ENCODE data around the gene C11orf21. TPM values are rescaled to one million over a fixed set of nuclear protein-coding genes. Genes with fewer than 3 reads are reported as not detected.

C11orf21 gene
- total and polyA plus RNA-seq, 9 of the 15 experiments (the other 6 are each of a cell fraction or from before 2014, with no cell fraction given): 0.10 to 2.6 (median 2.0) TPM

GRCh38 chr11:2262301-2263070 is 39.2 kb downstream of the C11orf21 start:
- H3K27me3 ChIP-seq (ENCODE audit: control insufficient read depth in 2 of 2, insufficient read depth in 2 of 2, low read length in 2 of 2): peaks cover 24 to 90% of the 10 kb centered on the region in 2 experiments; a peak in 4 of 5 replicates
- intact Hi-C loops (cut with micrococcal nuclease): no loop called here

More at GRCh38 chr11:2262301-2263070, 39.2 kb downstream of the C11orf21 start:
- Histone ChIP-seq H2AFZ (ENCODE audit: low read depth, low read length) (no peak overlapping the region), H3K9me3 (replicated peaks; ENCODE audit: control insufficient read depth, insufficient read depth, low read depth, low read length) (no peaks in the 10 kb centered on the region), H3K9me1 (ENCODE audit: control insufficient read depth, insufficient read depth, low read length) (no peaks in the 10 kb centered on the region), H3K4me3 (no peak overlapping the region), H3K4me2 (ENCODE audit: insufficient read depth, low read length) (no peak overlapping the region), H3K4me1 (replicated peaks in 1 of 2; ENCODE audit: control insufficient read depth in 2 of 2, insufficient read depth in 2 of 2, low read length in 2 of 2) (peaks cover 3 to 36% of the 10 kb centered on the region in 2 experiments; a peak in 4 of 5 replicates), H3K27ac (ENCODE audit: extremely low read depth, low read depth, low read length) (no peak overlapping the region), H3K9ac (ENCODE audit: insufficient read depth in 1 of 2, low read depth in 2 of 2, low read length in 2 of 2) (no peak overlapping the region), H4K20me1 (replicated peaks; ENCODE audit: control insufficient read depth, insufficient read depth, low read length) (peaks cover 17% of the 10 kb centered on the region; the same call in 1 of the 2 replicates), H3K36me3 (ENCODE audit: control insufficient read depth, insufficient read depth, low read length) (no peaks in the 10 kb centered on the region), H3K79me2 (ENCODE audit: control insufficient read depth, insufficient read depth, low read length) (no peaks in the 10 kb centered on the region)
- POLR2A ChIA-PET: no interaction called here
- no peak for ATAC-seq
- no peak for DNase-seq (ENCODE audit: extremely low read depth in 1 of 4, low spot score in 3 of 4)
- no peak for FAIRE-seq
- in situ Hi-C loops (cut with MboI): no loop called here
- BruUV-seq (replicated peaks): no TSS peak
- WGBS (ENCODE audit: insufficient coverage, low coverage, missing lambda C conversion rate): 24% methylated on average over 15 of the region's 18 CpGs
- CTCF ChIA-PET (ENCODE audit: low intra/inter-chr PET ratio): no interaction called here
- TF ChIP-seq ILK (tag; IDR thresholded peaks at IDR 0.05; ENCODE audit: borderline replicate concordance, low read depth) (no peak), RBM25 (IDR thresholded peaks at IDR 0.05; ENCODE audit: low read depth, low read length, severe bottlenecking) (no peak), ZNF668 (CRISPR knock-in tag; IDR thresholded peaks at IDR 0.05) (no peak), ATF3 (IDR thresholded peaks at IDR 0.05) (no peak), ATF3 (CRISPR knock-in tag; conservative IDR thresholded peaks at IDR 0.05) (no peak), E2F4 (CRISPR knock-in tag; IDR thresholded peaks at IDR 0.05; ENCODE audit: low read depth) (no peak), TSC22D4 (tag; IDR thresholded peaks at IDR 0.05) (no peak), LARP7 (IDR thresholded peaks at IDR 0.05) (no peak), HLTF (IDR thresholded peaks at IDR 0.05) (no peak), MBD1 (CRISPR knock-in tag; IDR thresholded peaks at IDR 0.05) (no peak), TCF15 (CRISPR knock-in tag; IDR thresholded peaks at IDR 0.05) (no peak), ZMIZ1 (IDR thresholded peaks at IDR 0.05; ENCODE audit: low read depth in 2 of 2, low read length in 2 of 2) (no peak), ZNF766 (CRISPR knock-in tag; conservative IDR thresholded peaks at IDR 0.05) (no peak), ZNF134 (CRISPR knock-in tag; conservative IDR thresholded peaks at IDR 0.05) (no peak), KLF10 (CRISPR knock-in tag; IDR thresholded peaks at IDR 0.05) (no peak)

All from K562 (cell line).